Erythroblast (primary cell): Measurements from ENCODE around the gene SIK3.

ENCODE experiments used
- GATA1 ChIP-seq: IDR thresholded peaks from 2 replicates; pipeline ENCODE4 v1.6.1; 2011; ENCODE audit warnings: low read depth, mild to moderate bottlenecking, control low read depth, low read length, moderate library complexity
- POLR2A ChIP-seq: IDR thresholded peaks from 2 replicates; pipeline ENCODE4 v1.6.1; 2011; ENCODE audit warnings: mild to moderate bottlenecking, low read length

DNA sequence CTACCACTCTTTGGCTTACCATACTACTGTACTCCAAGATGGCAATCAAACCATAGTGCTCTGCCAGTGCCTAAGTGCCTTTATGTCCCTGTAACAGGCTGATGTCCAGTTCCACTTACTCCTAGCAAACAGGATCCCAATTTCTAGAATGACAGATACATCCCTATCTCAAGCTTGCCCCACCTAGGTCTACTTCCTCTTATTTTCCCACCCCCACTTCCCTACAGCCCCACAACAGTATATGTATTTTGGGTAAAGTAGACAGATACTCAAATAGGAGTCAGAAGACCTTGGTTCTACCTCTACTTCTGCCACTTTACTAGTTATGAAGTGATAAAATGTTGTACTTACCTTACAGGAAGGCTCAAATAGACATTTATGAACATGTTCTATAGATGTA is 24.1 kb downstream of the SIK3 start:
- TF ChIP-seq POLR2A (no peak), GATA1 (no peak)
